ENCODE measurements around the gene HMOX2.

Gene HMOX2

GRCh38 chr16:4525634-4526277 lies 49.6 kb downstream of the HMOX2 start:
- no peak for DNase-seq

- no peak for DNase-seq
Measured at GRCh38 chr16:4529085-4530060, 53.2 kb downstream of the HMOX2 start.

GRCh38 chr16:4531811-4532210 lies 55.6 kb downstream of the HMOX2 start:
- DNase-seq: no peak

GRCh38 chr16:4532238-4532637 lies 56.0 kb downstream of the HMOX2 start:
- no peak for DNase-seq

GRCh38 chr16:4533490-4533889 lies 57.3 kb downstream of the HMOX2 start:
- DNase-seq: no peak

- DNase-seq: no peak
Measured at GRCh38 chr16:4534151-4534790, 58.1 kb downstream of the HMOX2 start.

- no peak for DNase-seq
Measured at GRCh38 chr16:4535627-4536108, 59.5 kb downstream of the HMOX2 start.

- DNase-seq: no peak
Measured at GRCh38 chr16:4536391-4537106, 60.4 kb downstream of the HMOX2 start.

- no peak for DNase-seq
Measured at GRCh38 chr16:4537376-4538343, 61.5 kb downstream of the HMOX2 start.

- DNase-seq: peak; percentile 93
Measured at GRCh38 chr16:4538350-4539235, 62.4 kb downstream of the HMOX2 start, which contains the start of gene CDIP1. TSS of gene CDIP1 (minus strand) at chr16:4538773. CDS start at chr16:4514130, 24,643 bp downstream.

- no peak for DNase-seq
Measured at GRCh38 chr16:4539716-4540284, 63.6 kb downstream of the HMOX2 start.

GRCh38 chr16:4544473-4544872 lies 68.3 kb downstream of the HMOX2 start:
- no peak for DNase-seq

- no peak for DNase-seq
Measured at GRCh38 chr16:4548124-4548523, 71.9 kb downstream of the HMOX2 start.

- DNase-seq: no peak
Measured at GRCh38 chr16:4550591-4550990, 74.4 kb downstream of the HMOX2 start.

- DNase-seq: no peak
Measured at GRCh38 chr16:4552541-4552940, 76.3 kb downstream of the HMOX2 start.

GRCh38 chr16:4556112-4556511 lies 79.9 kb downstream of the HMOX2 start, which contains the start of gene C16orf96:
TSS of gene C16orf96 (plus strand) at chr16:4556340. CDS start at chr16:4556490, 150 bp downstream.
- no peak for DNase-seq

GRCh38 chr16:4556580-4556979 lies 80.4 kb downstream of the HMOX2 start:
- DNase-seq: no peak

- no peak for DNase-seq
Measured at GRCh38 chr16:4557973-4558372, 81.8 kb downstream of the HMOX2 start.
